ENCODE measurements around the gene UBE2N.

UBE2N gene

DNA sequence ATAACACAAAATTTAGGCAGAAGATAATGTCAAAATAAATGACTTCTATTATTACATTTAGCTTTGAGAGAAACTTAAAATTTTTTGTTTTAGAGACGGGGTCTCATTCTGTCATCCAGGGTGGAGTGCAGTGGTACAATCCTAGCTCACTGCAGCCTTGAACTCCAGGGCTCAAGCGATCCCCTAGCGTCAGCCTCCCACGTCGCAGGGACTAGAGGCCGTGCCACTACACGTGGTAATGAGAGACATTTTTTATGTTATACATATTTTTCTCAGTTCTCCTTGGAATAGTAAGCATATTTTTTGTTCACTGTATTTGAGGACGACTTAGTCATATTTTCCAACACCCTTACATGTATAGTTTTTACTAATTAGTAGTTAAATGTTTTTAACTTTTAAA is 85.5 kb downstream of the UBE2N start:
- no peak for DNase-seq (ENCODE audit: low read depth, low spot score)

All from iPS DF 19.7 (cell line).